Endodermal cell (in vitro differentiated cells): ENCODE data around the gene AP2A1. TPM values are rescaled to one million over a fixed set of nuclear protein-coding genes. Genes with fewer than 3 reads are reported as not detected.

ENCODE experiments used
- DNase-seq: peaks from one replicate; pipeline ENCODE4 v3.0.0-alpha.2; 2017
- H3K27ac ChIP-seq: 2 replicates; pipeline ENCODE4 v1.5.1; 2013; ENCODE audit warnings: mild to moderate bottlenecking, low read depth, low read length, moderate library complexity
- H3K27me3 ChIP-seq: 2 replicates; pipeline ENCODE4 v1.6.1; 2013; ENCODE audit warnings: mild to moderate bottlenecking, low read length, moderate library complexity; ENCODE audit not compliant: insufficient read depth, control insufficient read depth, poor library complexity, severe bottlenecking
- H3K36me3 ChIP-seq: 2 replicates; pipeline ENCODE4 v1.7.0; 2013; ENCODE audit warnings: mild to moderate bottlenecking, low read length, moderate library complexity; ENCODE audit not compliant: control insufficient read depth, insufficient read depth
- H3K4me1 ChIP-seq: one replicate; pipeline ENCODE4 v1.7.0; 2013; ENCODE audit warnings: low read length; ENCODE audit not compliant: control insufficient read depth, insufficient read depth
- H3K4me3 ChIP-seq: 2 replicates; pipeline ENCODE4 v1.5.1; 2013; ENCODE audit warnings: mild to moderate bottlenecking, low read length, moderate library complexity
- H3K9ac ChIP-seq: 2 replicates; pipeline ENCODE4 v1.6.1; 2013; ENCODE audit warnings: mild to moderate bottlenecking, low read length, moderate library complexity; ENCODE audit not compliant: poor library complexity, severe bottlenecking; ENCODE audit errors: extremely low read depth
- H3K9me3 ChIP-seq: 2 replicates; pipeline ENCODE4 v1.6.1; 2013; ENCODE audit warnings: mild to moderate bottlenecking, low read length, moderate library complexity; ENCODE audit not compliant: control insufficient read depth
- H3K27ac Mint-ChIP-seq: 2 replicates; pipeline ENCODE4 v1.8.0; 2020; ENCODE audit warnings: mixed read lengths
- H3K27me3 Mint-ChIP-seq: 2 replicates; pipeline ENCODE4 v1.8.0; 2021; ENCODE audit warnings: mild to moderate bottlenecking, mixed read lengths; ENCODE audit not compliant: insufficient read depth
- H3K36me3 Mint-ChIP-seq: 2 replicates; pipeline ENCODE4 v1.8.0; 2020; ENCODE audit warnings: low read depth, mixed read lengths
- H3K4me1 Mint-ChIP-seq: 2 replicates; pipeline ENCODE4 v1.8.0; 2020; ENCODE audit warnings: mixed read lengths
- H3K4me3 Mint-ChIP-seq: 2 replicates; pipeline ENCODE4 v1.8.0; 2020; ENCODE audit warnings: mild to moderate bottlenecking, moderate library complexity, mixed read lengths
- H3K9me3 Mint-ChIP-seq: 2 replicates; pipeline ENCODE4 v1.8.0; 2020; ENCODE audit warnings: mild to moderate bottlenecking, mixed read lengths
- WGBS, 2 experiments: methylation state at CpG; one replicate each; pipeline versions ENCODE4 v1.1.5 to v1.1.7; 2013; ENCODE audit warnings: missing lambda C conversion rate in 2 of 2, mixed read lengths in 1 of 2; ENCODE audit not compliant: insufficient coverage in 1 of 2, insufficient read length in 1 of 2; 5-methylcytosine and 5-hydroxymethylcytosine counted together
- total RNA-seq, 2 donors: library from RNA; stranded (reverse); fragmentation: NEBNext Ultra II Directional in 1 of 2; extraction: Animal tissue kit (Norgen Biotek cat#: 25700) in 1 of 2; gene quantifications; 2 replicates in 1 of 2; 3 replicates in 1 of 2; pipeline ENCODE4 v1.2.1, GENCODE V29; 2021
- TF ChIP-seq, protein P1 (sequence below): fragments of 200-600 bp; sonication (generic); conservative IDR thresholded peaks from 2 replicates; pipeline ENCODE4 v1.5.0; 2021; ENCODE audit warnings: antibody characterized with exemption, mild to moderate bottlenecking

Gene AP2A1
- total RNA-seq, 2 donors from 2014 or later: 100 to 110 TPM

DNA sequence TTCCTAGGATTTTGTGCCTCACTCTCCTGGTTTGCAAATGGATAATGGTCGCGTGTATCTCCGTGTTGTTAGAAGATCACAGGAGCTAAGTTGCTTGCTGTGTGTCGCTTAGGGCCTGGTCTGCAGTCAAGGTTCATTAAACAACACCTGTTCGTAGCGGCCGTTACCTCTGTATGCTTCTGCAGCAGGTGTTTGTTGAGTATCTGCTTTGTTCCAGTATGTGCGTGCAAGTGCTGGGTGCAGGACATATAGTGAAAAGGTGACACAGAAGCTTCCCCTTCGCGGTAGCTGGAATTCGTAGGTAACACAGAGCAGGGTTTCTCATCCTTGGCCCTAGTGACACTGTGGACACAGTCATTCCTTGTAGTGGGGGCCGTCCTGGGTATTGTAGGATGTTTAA lies 56.7 kb downstream of the AP2A1 start:
- Mint-ChIP-seq H3K4me3 (no peak overlapping the region), H3K27ac (no peak overlapping the region), H3K27me3 (no peaks in the 10 kb centered on the region), H3K4me1 (peaks cover 9% of the 10 kb centered on the region), H3K9me3 (no peaks in the 10 kb centered on the region), H3K36me3 (peaks cover 54% of the 10 kb centered on the region)
- H3K27me3 ChIP-seq: no peaks in the 10 kb centered on the region
- no peak for DNase-seq
- WGBS, 2 experiments: 87 to 92% methylated on average over 8 to 12 of the region's 12 CpGs
- H3K27ac ChIP-seq: no peak overlapping the region
- H3K36me3 ChIP-seq: peaks cover 30% of the 10 kb centered on the region
- no peaks in the 10 kb centered on the region for H3K4me1 ChIP-seq
- H3K4me3 ChIP-seq: no peak overlapping the region
- TF ChIP-seq, protein P1, sequence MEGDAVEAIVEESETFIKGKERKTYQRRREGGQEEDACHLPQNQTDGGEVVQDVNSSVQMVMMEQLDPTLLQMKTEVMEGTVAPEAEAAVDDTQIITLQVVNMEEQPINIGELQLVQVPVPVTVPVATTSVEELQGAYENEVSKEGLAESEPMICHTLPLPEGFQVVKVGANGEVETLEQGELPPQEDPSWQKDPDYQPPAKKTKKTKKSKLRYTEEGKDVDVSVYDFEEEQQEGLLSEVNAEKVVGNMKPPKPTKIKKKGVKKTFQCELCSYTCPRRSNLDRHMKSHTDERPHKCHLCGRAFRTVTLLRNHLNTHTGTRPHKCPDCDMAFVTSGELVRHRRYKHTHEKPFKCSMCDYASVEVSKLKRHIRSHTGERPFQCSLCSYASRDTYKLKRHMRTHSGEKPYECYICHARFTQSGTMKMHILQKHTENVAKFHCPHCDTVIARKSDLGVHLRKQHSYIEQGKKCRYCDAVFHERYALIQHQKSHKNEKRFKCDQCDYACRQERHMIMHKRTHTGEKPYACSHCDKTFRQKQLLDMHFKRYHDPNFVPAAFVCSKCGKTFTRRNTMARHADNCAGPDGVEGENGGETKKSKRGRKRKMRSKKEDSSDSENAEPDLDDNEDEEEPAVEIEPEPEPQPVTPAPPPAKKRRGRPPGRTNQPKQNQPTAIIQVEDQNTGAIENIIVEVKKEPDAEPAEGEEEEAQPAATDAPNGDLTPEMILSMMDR: no peak
- no peaks in the 10 kb centered on the region for H3K9me3 ChIP-seq
- H3K9ac ChIP-seq: no peak overlapping the region

DNA sequence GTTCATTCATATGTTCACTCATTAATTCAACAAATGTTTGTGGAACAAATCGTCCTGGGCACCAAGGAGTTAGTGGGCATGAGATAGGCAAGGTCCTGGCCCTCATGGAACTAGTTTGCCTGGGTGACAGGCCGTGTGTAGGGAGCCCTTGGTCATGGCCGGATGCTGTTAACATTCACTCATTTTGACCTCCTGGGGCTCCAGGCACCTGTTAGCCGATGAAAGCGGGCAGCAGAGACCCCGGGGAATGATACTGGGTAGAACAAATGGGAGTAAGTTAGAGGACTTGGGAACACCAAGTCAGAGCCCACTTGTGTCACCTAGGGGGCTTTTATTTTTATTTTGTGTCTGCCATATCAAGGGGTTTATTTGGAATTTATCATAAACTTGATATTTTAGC lies 57.9 kb downstream of the AP2A1 start:
- H3K27me3 Mint-ChIP-seq: no peaks in the 10 kb centered on the region
- no peaks in the 10 kb centered on the region for H3K9me3 ChIP-seq
- H3K4me3 Mint-ChIP-seq: no peak overlapping the region
- H3K4me1 Mint-ChIP-seq: no peaks in the 10 kb centered on the region
- H3K27ac Mint-ChIP-seq: no peak overlapping the region
- H3K27ac ChIP-seq: no peak overlapping the region
- H3K4me1 ChIP-seq: no peaks in the 10 kb centered on the region
- peaks cover 30% of the 10 kb centered on the region for H3K36me3 ChIP-seq
- no peaks in the 10 kb centered on the region for H3K9me3 Mint-ChIP-seq
- DNase-seq: no peak
- H3K9ac ChIP-seq: no peak overlapping the region
- WGBS, 2 experiments: 92 to 100% methylated on average over 4 to 6 of the region's 6 CpGs
- TF ChIP-seq, protein P1: no peak
- no peaks in the 10 kb centered on the region for H3K27me3 ChIP-seq
- H3K36me3 Mint-ChIP-seq: peaks cover 51% of the 10 kb centered on the region
- no peak overlapping the region for H3K4me3 ChIP-seq

DNA sequence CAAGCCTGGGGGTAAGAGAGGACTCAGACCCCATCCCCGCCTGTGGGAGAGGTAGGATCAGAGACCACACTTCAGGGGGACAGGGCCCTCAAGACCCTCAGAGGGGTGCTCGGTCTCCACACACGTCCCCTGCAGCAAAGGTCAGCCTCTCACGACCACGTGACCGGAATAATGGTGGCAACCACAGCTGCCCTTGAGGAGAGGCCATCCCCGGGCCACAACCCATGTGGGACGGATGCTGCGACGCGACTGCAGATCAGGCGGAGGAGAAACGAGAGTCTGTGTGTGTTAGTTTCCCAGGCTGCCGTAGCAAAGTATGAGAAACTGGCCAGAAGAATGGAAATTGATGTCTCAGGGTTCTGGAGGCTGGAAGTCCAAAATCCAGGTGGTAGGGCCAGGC lies 60.2 kb downstream of the AP2A1 start:
- H3K4me1 Mint-ChIP-seq: no peaks in the 10 kb centered on the region
- no peak overlapping the region for H3K27ac Mint-ChIP-seq
- H3K36me3 Mint-ChIP-seq: peaks cover 42% of the 10 kb centered on the region

More for the DNA sequence above, 60.2 kb downstream of the AP2A1 start:
- peaks cover 31% of the 10 kb centered on the region for H3K36me3 ChIP-seq
- Mint-ChIP-seq H3K4me3 (no peak overlapping the region), H3K27me3 (no peaks in the 10 kb centered on the region), H3K9me3 (no peaks in the 10 kb centered on the region)
- H3K4me3 ChIP-seq: no peak overlapping the region
- DNase-seq: no peak
- WGBS, 2 experiments: 94 to 95% methylated on average over 12 to 14 of the region's 14 CpGs
- TF ChIP-seq, protein P1: no peak
- H3K9ac ChIP-seq: no peak overlapping the region
- no peaks in the 10 kb centered on the region for H3K4me1 ChIP-seq
- H3K9me3 ChIP-seq: no peaks in the 10 kb centered on the region
- no peak overlapping the region for H3K27ac ChIP-seq
- no peaks in the 10 kb centered on the region for H3K27me3 ChIP-seq
